Liver (tissue), 10 donors: ENCODE data around the gene COG7. TPM values are rescaled to one million over a fixed set of nuclear protein-coding genes. Genes with fewer than 3 reads are reported as not detected.

Source experiments
- DNase-seq: peaks from one replicate; pipeline ENCODE4 v3.0.0-alpha.2; 2017; ENCODE audit warnings: low spot score
- H3K27ac ChIP-seq, 2 donors: one replicate each; pipeline ENCODE4 v1.7.0; 2013; ENCODE audit warnings: inconsistent platforms in 2 of 2, low read length in 2 of 2, control low read depth in 1 of 2, low read depth in 1 of 2, mild to moderate bottlenecking in 1 of 2
- H3K27me3 ChIP-seq, 4 donors: one replicate each; pipeline versions ENCODE4 v1.6.1 to v1.7.0; 2013; ENCODE audit warnings: low read length in 3 of 4, inconsistent platforms in 1 of 4, mild to moderate bottlenecking in 1 of 4, moderate library complexity in 1 of 4; ENCODE audit not compliant: control insufficient read depth in 4 of 4, insufficient read depth in 4 of 4
- H3K36me3 ChIP-seq, 4 donors: one replicate each; pipeline versions ENCODE4 v1.6.1 to v1.7.0; 2013; ENCODE audit warnings: low read length in 3 of 4, mild to moderate bottlenecking in 3 of 4, low read depth in 1 of 4, moderate library complexity in 1 of 4; ENCODE audit not compliant: control insufficient read depth in 4 of 4, insufficient read depth in 3 of 4
- H3K4me1 ChIP-seq, 4 donors: one replicate each; pipeline versions ENCODE4 v1.6.1 to v1.7.0; 2013; ENCODE audit warnings: low read length in 3 of 4, mild to moderate bottlenecking in 3 of 4, moderate library complexity in 1 of 4; ENCODE audit not compliant: control insufficient read depth in 4 of 4, insufficient read depth in 4 of 4
- H3K4me3 ChIP-seq, 3 donors: one replicate each; pipeline versions ENCODE4 v1.6.1 to v1.7.0; 2013; ENCODE audit warnings: low read length in 3 of 3, control low read depth in 1 of 3, low read depth in 1 of 3, mild to moderate bottlenecking in 1 of 3
- H3K9ac ChIP-seq, 2 donors: one replicate each; pipeline ENCODE4 v1.7.0; 2013; ENCODE audit warnings: low read length in 2 of 2, mild to moderate bottlenecking in 2 of 2, moderate library complexity in 2 of 2, control low read depth in 1 of 2, low read depth in 1 of 2
- H3K9me3 ChIP-seq, 4 donors: one replicate each; pipeline versions ENCODE4 v1.6.1 to v1.7.0; 2013; ENCODE audit warnings: low read length in 3 of 4; ENCODE audit not compliant: control insufficient read depth in 4 of 4
- ATF3 ChIP-seq: IDR thresholded peaks from 2 replicates; pipeline ENCODE4 v1.6.1; 2016; ENCODE audit warnings: antibody characterized with exemption
- CTCF ChIP-seq: fragments of 150-350 bp; IDR thresholded peaks from 2 replicates; pipeline ENCODE4 v1.5.1; 2017; ENCODE audit warnings: improper control_type of control experiment, low read depth, low read length; ENCODE audit not compliant: missing input control
- EGR1 ChIP-seq, 2 donors: IDR thresholded peaks; 2 replicates each; pipeline ENCODE4 v1.6.1; 2016 to 2018; ENCODE audit warnings: antibody characterized with exemption in 2 of 2, low read depth in 2 of 2
- FOXA2 ChIP-seq: IDR thresholded peaks from 2 replicates; pipeline ENCODE4 v1.6.1; 2016; ENCODE audit warnings: antibody characterized with exemption
- GABPA ChIP-seq, 2 donors: IDR thresholded peaks in 1 of 2; conservative IDR thresholded peaks in 1 of 2; 2 replicates each; pipeline ENCODE4 v1.6.1; 2016; ENCODE audit warnings: antibody characterized with exemption in 2 of 2, mild to moderate bottlenecking in 1 of 2, moderate library complexity in 1 of 2
- HNF4A ChIP-seq, 2 donors: conservative IDR thresholded peaks; 2 replicates each; pipeline ENCODE4 v1.6.1; 2016; ENCODE audit warnings: antibody characterized with exemption in 2 of 2, mild to moderate bottlenecking in 2 of 2
- MAX ChIP-seq: IDR thresholded peaks from 2 replicates; pipeline ENCODE4 v1.6.1; 2016; ENCODE audit warnings: antibody characterized with exemption
- NR2F2 ChIP-seq: IDR thresholded peaks from 2 replicates; pipeline ENCODE4 v1.6.1; 2016; ENCODE audit warnings: antibody characterized with exemption
- RAD21 ChIP-seq, 2 donors: IDR thresholded peaks; 2 replicates each; pipeline ENCODE4 v1.6.1; 2016; ENCODE audit warnings: antibody characterized with exemption in 2 of 2, mild to moderate bottlenecking in 2 of 2
- RXRA ChIP-seq, 2 donors: IDR thresholded peaks; 2 replicates each; pipeline ENCODE4 v1.6.1; 2017 to 2018; ENCODE audit warnings: antibody characterized with exemption in 2 of 2, mild to moderate bottlenecking in 1 of 2
- TAF1 ChIP-seq: conservative IDR thresholded peaks from 2 replicates; pipeline ENCODE4 v1.6.1; 2016; ENCODE audit warnings: antibody characterized with exemption, mild to moderate bottlenecking
- WGBS: extraction: QIAGEN DNeasy Blood & Tissue Kit; methylation state at CpG from one replicate; pipeline ENCODE4 v1.1.7; 2013; 5-methylcytosine and 5-hydroxymethylcytosine counted together
- polyA plus RNA-seq, 2 donors: library from polyadenylated mRNA; stranded (reverse) in 1 of 2; unstranded in 1 of 2; fragments of 200-250 nt in 1 of 2; fragments of >200 nt in 1 of 2; fragmentation: Nextera tagmentation in 1 of 2; extraction: Ambion mirVana in 1 of 2; gene quantifications; one replicate each; pipeline versions ENCODE4 v1.2.1 to v1.2.3, GENCODE V29; 2013 to 2015
- small RNA-seq: library from RNA; depleted of rRNA; stranded (forward); fragments of <200 nt; gene quantifications from one replicate; pipeline ENCODE3, GENCODE V24; 2014
- total RNA-seq, 2 donors: library from RNA; depleted of rRNA; stranded (reverse); fragments of >200 nt; gene quantifications; one replicate each; pipeline ENCODE4 v1.2.3, GENCODE V29; 2014
- TF ChIP-seq, protein P1 (sequence below): IDR thresholded peaks from 2 replicates; pipeline ENCODE4 v1.6.1; 2016; ENCODE audit warnings: antibody characterized with exemption
- donor health status: healthy.
- donor health status: healthy.
- donor health status: healthy.
- donor health status: healthy.
- donor health status: healthy.

COG7 gene
- total and polyA plus RNA-seq, 4 donors = 5.1 to 11.4 (median 6.6) TPM

GRCh38 chr16:23339787-23340186, 113.2 kb downstream of the COG7 start:
- Histone ChIP-seq H3K27ac (no peak overlapping the region), H3K9me3 (peaks cover 0 to 3% (median 0%) of the 10 kb centered on the region in 4 donors), H3K9ac (no peak overlapping the region), H3K4me3 (no peak overlapping the region), H3K27me3 (peaks cover 0 to 2% (median 0%) of the 10 kb centered on the region in 4 donors), H3K4me1 (no peaks in the 10 kb centered on the region), H3K36me3 (no peaks in the 10 kb centered on the region)
- no peak for DNase-seq
- 90% methylated on average over 3 of the region's 3 CpGs for WGBS
- TF ChIP-seq MAX (no peak), NR2F2 (no peak), TAF1 (no peak), GABPA (IDR thresholded peaks at IDR 0.05 in 1 of 2, conservative IDR thresholded peaks at IDR 0.05 in 1 of 2) (no peak), FOXA2 (no peak), HNF4A (conservative IDR thresholded peaks at IDR 0.05) (no peak), RXRA (IDR thresholded peaks at IDR 0.05) (no peak), CTCF (no peak), EGR1 (IDR thresholded peaks at IDR 0.05; ENCODE audit: low read depth in 2 of 2) (no peak), ATF3 (no peak), RAD21 (IDR thresholded peaks at IDR 0.05) (no peak)
- TF ChIP-seq, protein P1, sequence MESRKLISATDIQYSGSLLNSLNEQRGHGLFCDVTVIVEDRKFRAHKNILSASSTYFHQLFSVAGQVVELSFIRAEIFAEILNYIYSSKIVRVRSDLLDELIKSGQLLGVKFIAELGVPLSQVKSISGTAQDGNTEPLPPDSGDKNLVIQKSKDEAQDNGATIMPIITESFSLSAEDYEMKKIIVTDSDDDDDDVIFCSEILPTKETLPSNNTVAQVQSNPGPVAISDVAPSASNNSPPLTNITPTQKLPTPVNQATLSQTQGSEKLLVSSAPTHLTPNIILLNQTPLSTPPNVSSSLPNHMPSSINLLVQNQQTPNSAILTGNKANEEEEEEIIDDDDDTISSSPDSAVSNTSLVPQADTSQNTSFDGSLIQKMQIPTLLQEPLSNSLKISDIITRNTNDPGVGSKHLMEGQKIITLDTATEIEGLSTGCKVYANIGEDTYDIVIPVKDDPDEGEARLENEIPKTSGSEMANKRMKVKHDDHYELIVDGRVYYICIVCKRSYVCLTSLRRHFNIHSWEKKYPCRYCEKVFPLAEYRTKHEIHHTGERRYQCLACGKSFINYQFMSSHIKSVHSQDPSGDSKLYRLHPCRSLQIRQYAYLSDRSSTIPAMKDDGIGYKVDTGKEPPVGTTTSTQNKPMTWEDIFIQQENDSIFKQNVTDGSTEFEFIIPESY = no peak

Small RNA genes lying within 50 kb of the gene (small RNA-seq; reads per million reads assigned to genes)
- not detected for gene RF00072

Other genes starting within 250 kb of the COG7 start
- gene SCNN1B, start 150.9 kb downstream of the COG7 start, total RNA-seq = under 1 TPM in 1 of 2 donors, not detected in 1; 0.08 TPM
- gene SCNN1B, start 150.9 kb downstream of the COG7 start, polyA plus RNA-seq = under 1 TPM; 0.14 to 0.17 TPM
- 10 to 100 TPM; 21.0 to 23.9 TPM for gene GGA2, start 57.3 kb upstream of the COG7 start, total RNA-seq
- 10 to 100 TPM in 1 of 2 donors, 1 to 10 TPM in 1; 8.4 to 11.1 TPM for gene GGA2, start 57.3 kb upstream of the COG7 start, polyA plus RNA-seq
- gene EARS2, start 104.2 kb upstream of the COG7 start, total RNA-seq = 10 to 100 TPM; 17.2 to 31.0 TPM
- gene EARS2, start 104.2 kb upstream of the COG7 start, polyA plus RNA-seq = 10 to 100 TPM; 11.6 to 22.1 TPM
- gene UBFD1, start 104.5 kb upstream of the COG7 start, total RNA-seq = 10 to 100 TPM; 38.4 to 42.4 TPM
- 10 to 100 TPM in 1 of 2 donors, 1 to 10 TPM in 1; 9.2 to 12.8 TPM for gene UBFD1, start 104.5 kb upstream of the COG7 start, polyA plus RNA-seq
- gene NDUFAB1, start 143.1 kb upstream of the COG7 start, total RNA-seq = 100 to 1,000 TPM in 1 of 2 donors, 10 to 100 TPM in 1; 47.4 to 130 TPM
- gene NDUFAB1, start 143.1 kb upstream of the COG7 start, polyA plus RNA-seq = 100 to 1,000 TPM; 168 to 263 TPM
- 1 to 10 TPM; 4.5 to 7.6 TPM for gene PALB2, start 188.1 kb upstream of the COG7 start, total RNA-seq
- gene PALB2, start 188.1 kb upstream of the COG7 start, polyA plus RNA-seq = 1 to 10 TPM; 4.1 to 5.0 TPM
- 10 to 100 TPM; 15.1 to 20.9 TPM for gene DCTN5, start 188.3 kb upstream of the COG7 start, total RNA-seq
- gene DCTN5, start 188.3 kb upstream of the COG7 start, polyA plus RNA-seq = 10 to 100 TPM in 1 of 2 donors, 1 to 10 TPM in 1; 8.3 to 16.9 TPM
- 10 to 100 TPM in 1 of 2 donors, under 1 TPM in 1; 0.33 to 30.3 TPM for gene PLK1, start 225.7 kb upstream of the COG7 start, total RNA-seq
- 1 to 10 TPM; 1.2 to 3.4 TPM for gene PLK1, start 225.7 kb upstream of the COG7 start, polyA plus RNA-seq